GOT3 (cell line): ENCODE measurements around the gene CCDC91.
"Not testable (repeated sequence)": the region's sequence is repeated elsewhere in the genome, so short reads cannot be mapped to it uniquely, and the experiment has no call there.

ENCODE experiments used
- DNase-seq: peaks from one replicate; lab custom pipeline; 2025; ENCODE audit warnings: mixed read lengths; lab: John Stamatoyannopoulos, UW

CCDC91 gene

GRCh38 chr12:28184375-28184774 is 5.9 kb upstream of the CCDC91 start:
- DNase-seq, result no peak

- DNase-seq, result no peak
Observed at GRCh38 chr12:28186500-28186899, 3.8 kb upstream of the CCDC91 start.

GRCh38 chr12:28189784-28190320 is 404 bp upstream of the CCDC91 start:
- DNase-seq, result no peak

GRCh38 chr12:28191051-28192048 is 1.1 kb downstream of the CCDC91 start:
- DNase-seq, result peak; percentile 37

GRCh38 chr12:28192125-28192524 is 1.9 kb downstream of the CCDC91 start:
- no peak for DNase-seq

GRCh38 chr12:28194621-28195020 is 4.4 kb downstream of the CCDC91 start:
- not testable (repeated sequence) for DNase-seq

- DNase-seq, result not testable (repeated sequence)
Observed at GRCh38 chr12:28201136-28201535, 10.9 kb downstream of the CCDC91 start.

- DNase-seq, result no peak
Observed at GRCh38 chr12:28202374-28203130, 12.3 kb downstream of the CCDC91 start.

GRCh38 chr12:28209782-28210181 is 19.5 kb downstream of the CCDC91 start:
- no peak for DNase-seq

GRCh38 chr12:28212182-28212581 is 21.9 kb downstream of the CCDC91 start:
- DNase-seq, result no peak

GRCh38 chr12:28215021-28215420 is 24.8 kb downstream of the CCDC91 start:
- DNase-seq, result no peak

- DNase-seq, result no peak
Observed at GRCh38 chr12:28216016-28216415, 25.8 kb downstream of the CCDC91 start.

- DNase-seq, result no peak
Observed at GRCh38 chr12:28217805-28218204, 27.5 kb downstream of the CCDC91 start.

- DNase-seq, result no peak
Observed at GRCh38 chr12:28218875-28219274, 28.6 kb downstream of the CCDC91 start.

- DNase-seq, result no peak
Observed at GRCh38 chr12:28219827-28220226, 29.6 kb downstream of the CCDC91 start.

- DNase-seq, result no peak
Observed at GRCh38 chr12:28222081-28222700, 31.9 kb downstream of the CCDC91 start.

GRCh38 chr12:28223025-28223554 is 32.8 kb downstream of the CCDC91 start:
- DNase-seq, result no peak

- DNase-seq, result no peak
Observed at GRCh38 chr12:28223858-28224257, 33.6 kb downstream of the CCDC91 start.

- no peak for DNase-seq
Observed at GRCh38 chr12:28226705-28227104, 36.4 kb downstream of the CCDC91 start.

- no peak for DNase-seq
Observed at GRCh38 chr12:28227251-28227650, 37.0 kb downstream of the CCDC91 start.

GRCh38 chr12:28231248-28231647 is 41.0 kb downstream of the CCDC91 start:
- DNase-seq, result no peak
